Sigmoid colon (tissue), 7 donors: ENCODE measurements around the gene CYB5R3. TPM values are rescaled to one million over a fixed set of nuclear protein-coding genes. Genes with fewer than 3 reads are reported as not detected.
A peak's percentile ranks its signal among the peaks of the same experiment; 100 is the strongest.

Source experiments
- DNase-seq: peaks from one replicate; pipeline ENCODE4 v3.0.0-alpha.2; 2019
- H3K27ac ChIP-seq, 4 donors: fragments of 200-600 bp; sonication (generic); one replicate each; pipeline ENCODE4 v1.5.1; 2016 to 2019; ENCODE audit warnings: mild to moderate bottlenecking in 1 of 4
- H3K27me3 ChIP-seq, 3 donors: fragments of 200-600 bp; sonication (generic); one replicate each; pipeline ENCODE4 v1.5.1; 2019; ENCODE audit warnings: mild to moderate bottlenecking in 1 of 3
- H3K36me3 ChIP-seq, 4 donors: fragments of 200-600 bp; sonication (generic); one replicate each; pipeline ENCODE4 v1.5.1; 2016 to 2019
- H3K4me1 ChIP-seq, 4 donors: fragments of 200-600 bp; sonication (generic); one replicate each; pipeline ENCODE4 v1.5.1; 2017 to 2019
- H3K4me3 ChIP-seq, 4 donors: fragments of 200-600 bp; sonication (generic); one replicate each; pipeline ENCODE4 v1.5.1; 2017 to 2019; ENCODE audit warnings: mild to moderate bottlenecking in 2 of 4, moderate library complexity in 1 of 4
- H3K9me3 ChIP-seq, 4 donors: fragments of 200-600 bp in 3 of 4; sonication (generic) in 3 of 4; one replicate each; pipeline versions ENCODE4 v1.5.1 to v1.6.1; 2013 to 2019
- EP300 ChIP-seq, 4 donors: sonication (generic); formaldehyde crosslinking; IDR thresholded peaks; one replicate each; pipeline ENCODE4 v1.6.1; 2017; ENCODE audit warnings: antibody characterized with exemption in 4 of 4
- POLR2A ChIP-seq, 2 donors: fragments of 450-650 bp; IDR thresholded peaks; one replicate each; pipeline ENCODE4 v1.6.1; 2016; ENCODE audit warnings: antibody characterized with exemption in 2 of 2, mild to moderate bottlenecking in 2 of 2, moderate library complexity in 2 of 2
- POLR2AphosphoS5 ChIP-seq, 4 donors: sonication (generic); formaldehyde crosslinking; IDR thresholded peaks; one replicate each; pipeline ENCODE4 v1.6.1; 2017; ENCODE audit warnings: antibody characterized with exemption in 4 of 4
- WGBS, 2 donors: extraction: QIAGEN DNeasy Blood & Tissue Kit; methylation state at CpG; one replicate each; pipeline ENCODE4 v1.1.7; 2013; 5-methylcytosine and 5-hydroxymethylcytosine counted together
- intact Hi-C: fragments of 100-400 bp; cut with DNase I; formaldehyde crosslinking; loops from one replicate; pipeline ENCODE4 v1.15.1; 2023
- polyA plus RNA-seq, 3 donors: library from polyadenylated mRNA; stranded (reverse); fragments of 200-250 nt; gene quantifications; one replicate each; pipeline ENCODE4 v1.2.3, GENCODE V29; 2013
- total RNA-seq, 4 donors: library from RNA; depleted of rRNA; stranded (reverse); fragments of >200 nt; gene quantifications; one replicate each; pipeline ENCODE4 v1.1.0, GENCODE V29; 2016
- TF ChIP-seq, protein P1 (sequence below), 4 experiments: fragments of 450-650 bp in 3 of 4; fragments of 200-600 bp in 1 of 4; IDR thresholded peaks; one replicate each; pipeline ENCODE4 v1.5.1; 2016 to 2019; ENCODE audit warnings: antibody characterized with exemption in 4 of 4, mild to moderate bottlenecking in 3 of 4, moderate library complexity in 2 of 4
- donor health status: healthy with polysubstance abuse.
- donor health status: Bipolar disorder and iron deficiency.
- donor health status: healthy.

CYB5R3 gene
- total and polyA plus RNA-seq, 7 donors, result 44.9 to 158 (median 78.7) TPM

GRCh38 chr22:42595434-42595833 is 53.8 kb downstream of the CYB5R3 start:
- Histone ChIP-seq H3K27me3 (no peaks in the 10 kb centered on the region), H3K36me3 (peaks cover 42 to 100% (median 76%) of the 10 kb centered on the region in 4 donors), H3K27ac (peak overlapping the region in 1 of 4 donors; percentile 56), H3K9me3 (no peaks in the 10 kb centered on the region), H3K4me1 (peaks cover 0 to 22% (median 16%) of the 10 kb centered on the region in 4 donors), H3K4me3 (no peak overlapping the region)
- intact Hi-C loops, result no loop called here
- WGBS, 2 donors, result 70 to 83% methylated on average over 3 of the region's 3 CpGs
- DNase-seq, result no peak
- TF ChIP-seq EP300 (IDR thresholded peaks at IDR 0.05) (no peak), POLR2AphosphoS5 (IDR thresholded peaks at IDR 0.05) (no peak), POLR2A (IDR thresholded peaks at IDR 0.05) (no peak)
- TF ChIP-seq, protein P1, sequence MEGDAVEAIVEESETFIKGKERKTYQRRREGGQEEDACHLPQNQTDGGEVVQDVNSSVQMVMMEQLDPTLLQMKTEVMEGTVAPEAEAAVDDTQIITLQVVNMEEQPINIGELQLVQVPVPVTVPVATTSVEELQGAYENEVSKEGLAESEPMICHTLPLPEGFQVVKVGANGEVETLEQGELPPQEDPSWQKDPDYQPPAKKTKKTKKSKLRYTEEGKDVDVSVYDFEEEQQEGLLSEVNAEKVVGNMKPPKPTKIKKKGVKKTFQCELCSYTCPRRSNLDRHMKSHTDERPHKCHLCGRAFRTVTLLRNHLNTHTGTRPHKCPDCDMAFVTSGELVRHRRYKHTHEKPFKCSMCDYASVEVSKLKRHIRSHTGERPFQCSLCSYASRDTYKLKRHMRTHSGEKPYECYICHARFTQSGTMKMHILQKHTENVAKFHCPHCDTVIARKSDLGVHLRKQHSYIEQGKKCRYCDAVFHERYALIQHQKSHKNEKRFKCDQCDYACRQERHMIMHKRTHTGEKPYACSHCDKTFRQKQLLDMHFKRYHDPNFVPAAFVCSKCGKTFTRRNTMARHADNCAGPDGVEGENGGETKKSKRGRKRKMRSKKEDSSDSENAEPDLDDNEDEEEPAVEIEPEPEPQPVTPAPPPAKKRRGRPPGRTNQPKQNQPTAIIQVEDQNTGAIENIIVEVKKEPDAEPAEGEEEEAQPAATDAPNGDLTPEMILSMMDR (IDR thresholded peaks at IDR 0.05), result no peak

DNA sequence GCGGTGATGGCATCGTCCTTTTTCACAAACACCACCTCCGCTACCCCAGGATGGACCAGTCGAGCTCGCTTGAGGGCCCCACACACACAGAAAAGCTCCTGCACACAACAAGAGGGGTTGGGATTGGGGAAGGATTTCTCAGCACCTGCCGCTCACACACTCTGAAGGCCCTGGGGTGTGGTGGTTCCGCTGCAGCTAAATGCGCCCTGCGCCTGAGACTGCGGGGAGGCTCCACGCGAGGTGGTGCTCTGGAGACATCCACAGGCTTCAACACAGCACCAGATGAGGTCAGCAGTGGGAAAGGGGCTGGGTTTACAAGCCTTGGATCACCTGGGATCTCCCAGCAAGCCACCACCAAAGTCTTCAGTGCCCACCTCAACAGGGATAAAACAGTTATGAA is 57.2 kb downstream of the CYB5R3 start:
- TF ChIP-seq POLR2A (IDR thresholded peaks at IDR 0.05), result no peak
- TF ChIP-seq, protein P1 (IDR thresholded peaks at IDR 0.05), result no peak
- TF ChIP-seq POLR2AphosphoS5 (IDR thresholded peaks at IDR 0.05), result no peak
- TF ChIP-seq EP300 (IDR thresholded peaks at IDR 0.05), result no peak
- WGBS, 2 donors, result 95 to 98% methylated on average over 12 of the region's 12 CpGs
- Histone ChIP-seq H3K27ac (no peak overlapping the region), H3K36me3 (peaks cover 36 to 99% (median 64%) of the 10 kb centered on the region in 4 donors), H3K27me3 (no peaks in the 10 kb centered on the region), H3K4me1 (peaks cover 0 to 16% (median 14%) of the 10 kb centered on the region in 4 donors), H3K9me3 (no peaks in the 10 kb centered on the region), H3K4me3 (no peak overlapping the region)
- intact Hi-C loops, result no loop called here
- DNase-seq, result no peak

GRCh38 chr22:42587588-42588175 is 61.5 kb downstream of the CYB5R3 start:
- no peaks in the 10 kb centered on the region for H3K27me3 ChIP-seq
- WGBS, 2 donors, result 80 to 87% methylated on average over 5 of the region's 5 CpGs
- H3K36me3 ChIP-seq, result peaks cover 35 to 96% (median 60%) of the 10 kb centered on the region in 4 donors

GRCh38 chr22:42586381-42586780 is 62.8 kb downstream of the CYB5R3 start:
- TF ChIP-seq POLR2A (IDR thresholded peaks at IDR 0.05) (no peak), EP300 (IDR thresholded peaks at IDR 0.05) (no peak), POLR2AphosphoS5 (IDR thresholded peaks at IDR 0.05) (no peak)
- TF ChIP-seq, protein P1 (IDR thresholded peaks at IDR 0.05), result no peak
- no peak overlapping the region for H3K27ac ChIP-seq
- H3K4me3 ChIP-seq, result no peak overlapping the region
- H3K9me3 ChIP-seq, result no peaks in the 10 kb centered on the region
- no peaks in the 10 kb centered on the region for H3K27me3 ChIP-seq
- DNase-seq, result no peak
- WGBS, 2 donors, result 91 to 95% methylated on average over 4 of the region's 4 CpGs
- H3K4me1 ChIP-seq, result peaks cover 0 to 7% (median 3%) of the 10 kb centered on the region in 4 donors
- peaks cover 34 to 85% (median 48%) of the 10 kb centered on the region in 4 donors for H3K36me3 ChIP-seq
- intact Hi-C loops, result no loop called here

More at GRCh38 chr22:42587588-42588175, 61.5 kb downstream of the CYB5R3 start:
- Histone ChIP-seq H3K27ac (no peak overlapping the region), H3K9me3 (no peaks in the 10 kb centered on the region), H3K4me3 (no peak overlapping the region), H3K4me1 (no peaks in the 10 kb centered on the region)
- intact Hi-C loops, result no loop called here
- TF ChIP-seq POLR2A (IDR thresholded peaks at IDR 0.05), result no peak
- no peak for TF ChIP-seq EP300 (IDR thresholded peaks at IDR 0.05)
- TF ChIP-seq, protein P1 (IDR thresholded peaks at IDR 0.05), result no peak
- TF ChIP-seq POLR2AphosphoS5 (IDR thresholded peaks at IDR 0.05), result no peak
- DNase-seq, result no peak
